T47D (cell line): Measurements from ENCODE around the gene NPPB.

ENCODE experiments used
- DNase-seq, 2 experiments: peaks; one replicate each; pipeline versions ENCODE4 v3.0.0 to v3.0.0-alpha.2; 2011 to 2012; ENCODE audit warnings: low read depth in 1 of 2, low spot score in 1 of 2
- JUND ChIP-seq: IDR thresholded peaks from 2 replicates; pipeline ENCODE4 v1.6.1; 2012; ENCODE audit warnings: low read depth
- in situ Hi-C: cut with HindIII; loops from 2 replicates; pipeline ENCODE4 v1.10.0; 2016; ENCODE audit warnings: low sequenced_read_pairs, low pct_unique_long_range_greater_than_20kb

NPPB gene

GRCh38 chr1:11878081-11878890, 19.5 kb upstream of the NPPB start:
- no peak for TF ChIP-seq JUND
- DNase-seq: no peak
- in situ Hi-C loops: no loop called here

GRCh38 chr1:11877074-11877473, 18.3 kb upstream of the NPPB start:
- no peak for DNase-seq
- no peak for TF ChIP-seq JUND
- in situ Hi-C loops: no loop called here

- no peak for DNase-seq
- in situ Hi-C loops: no loop called here
- TF ChIP-seq JUND: no peak
These were observed 16.3 kb upstream of the NPPB start for GRCh38 chr1:11875094-11875493.

- no peak for TF ChIP-seq JUND
- DNase-seq: no peak
- in situ Hi-C loops: no loop called here
These were observed 15.9 kb upstream of the NPPB start for GRCh38 chr1:11874624-11875023.

- DNase-seq: no peak
- no peak for TF ChIP-seq JUND
- in situ Hi-C loops: no loop called here
These were observed 15.5 kb upstream of the NPPB start for GRCh38 chr1:11874258-11874562.

GRCh38 chr1:11873395-11874257, 14.9 kb upstream of the NPPB start:
- no peak for TF ChIP-seq JUND
- DNase-seq: no peak
- in situ Hi-C loops: no loop called here

- in situ Hi-C loops: no loop called here
- TF ChIP-seq JUND: no peak
- DNase-seq: no peak
These were observed 13.8 kb upstream of the NPPB start for GRCh38 chr1:11872545-11872944.

GRCh38 chr1:11869650-11870207, 11.0 kb upstream of the NPPB start:
- DNase-seq: no peak
- no peak for TF ChIP-seq JUND
- in situ Hi-C loops: no loop called here

GRCh38 chr1:11869104-11869503, 10.4 kb upstream of the NPPB start:
- in situ Hi-C loops: no loop called here
- DNase-seq: no peak
- TF ChIP-seq JUND: no peak

GRCh38 chr1:11868331-11868980, 9.7 kb upstream of the NPPB start:
- DNase-seq: no peak
- TF ChIP-seq JUND: no peak
- in situ Hi-C loops: no loop called here

GRCh38 chr1:11862890-11863289, 4.1 kb upstream of the NPPB start:
- DNase-seq: no peak
- in situ Hi-C loops: no loop called here
- TF ChIP-seq JUND: no peak

- in situ Hi-C loops: no loop called here
- no peak for TF ChIP-seq JUND
- no peak for DNase-seq
These were observed 1.8 kb upstream of the NPPB start for GRCh38 chr1:11860587-11860986.

- DNase-seq: no peak
- no peak for TF ChIP-seq JUND
- in situ Hi-C loops: no loop called here
These were observed 1.3 kb upstream of the NPPB start for GRCh38 chr1:11860083-11860482.
